NK-92 (cell line): Measurements from ENCODE around the gene RAB5IF.
"Not testable (repeated sequence)": the region's sequence is repeated elsewhere in the genome, so short reads cannot be mapped to it uniquely, and the experiment has no call there.

Source experiments
- DNase-seq: peaks from one replicate; lab custom pipeline; 2025; ENCODE audit not compliant: unreplicated experiment; lab: John Stamatoyannopoulos, UW

The RAB5IF gene

GRCh38 chr20:36628076-36628475 is 22.5 kb downstream of the RAB5IF start:
- DNase-seq: no peak

- no peak for DNase-seq
Observed at GRCh38 chr20:36629719-36630681, 24.4 kb downstream of the RAB5IF start.

- no peak for DNase-seq
Observed at GRCh38 chr20:36631646-36632045, 26.1 kb downstream of the RAB5IF start.

GRCh38 chr20:36632147-36632486 is 26.5 kb downstream of the RAB5IF start:
- no peak for DNase-seq

DNA sequence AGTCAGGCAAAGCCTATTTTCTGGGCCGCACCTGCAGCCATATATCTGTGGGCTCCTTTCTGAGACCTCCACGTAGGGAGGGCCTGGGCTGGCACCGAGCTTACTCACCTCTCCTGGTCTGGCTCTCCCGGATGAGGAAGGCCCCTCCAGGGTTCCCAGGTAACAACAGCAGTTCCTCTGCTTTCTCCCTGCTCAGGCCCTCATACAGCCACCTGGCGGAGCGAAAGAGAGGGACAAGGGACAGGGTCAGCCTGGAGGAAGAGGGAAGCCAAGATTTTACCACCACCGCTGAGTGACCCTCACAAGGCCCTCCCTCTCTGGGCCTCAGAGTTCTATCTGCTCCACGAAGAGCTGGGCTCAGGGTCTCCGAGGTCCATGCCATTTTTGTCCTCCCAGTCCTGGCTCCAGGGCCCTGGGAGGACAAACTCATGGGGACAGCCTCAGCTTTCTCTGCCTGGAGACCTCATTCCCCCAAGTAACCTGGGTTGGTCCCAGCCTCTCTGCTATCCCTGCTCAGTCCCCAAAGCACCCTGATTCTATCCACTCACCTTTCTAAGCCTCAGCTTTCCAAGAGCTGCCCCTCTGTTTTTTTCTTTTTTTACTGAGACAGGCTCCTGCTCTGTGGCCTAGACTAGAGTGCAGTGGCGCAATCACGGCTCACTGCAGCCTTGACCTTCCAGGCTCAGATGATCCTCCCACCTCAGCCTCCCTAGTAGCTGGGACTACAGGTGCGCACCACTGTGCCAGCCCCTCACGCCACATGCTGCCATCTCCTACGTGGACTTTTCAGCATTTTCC is 27.1 kb downstream of the RAB5IF start:
- DNase-seq: no peak

- no peak for DNase-seq
Observed at GRCh38 chr20:36633285-36633772, 27.8 kb downstream of the RAB5IF start.

DNA sequence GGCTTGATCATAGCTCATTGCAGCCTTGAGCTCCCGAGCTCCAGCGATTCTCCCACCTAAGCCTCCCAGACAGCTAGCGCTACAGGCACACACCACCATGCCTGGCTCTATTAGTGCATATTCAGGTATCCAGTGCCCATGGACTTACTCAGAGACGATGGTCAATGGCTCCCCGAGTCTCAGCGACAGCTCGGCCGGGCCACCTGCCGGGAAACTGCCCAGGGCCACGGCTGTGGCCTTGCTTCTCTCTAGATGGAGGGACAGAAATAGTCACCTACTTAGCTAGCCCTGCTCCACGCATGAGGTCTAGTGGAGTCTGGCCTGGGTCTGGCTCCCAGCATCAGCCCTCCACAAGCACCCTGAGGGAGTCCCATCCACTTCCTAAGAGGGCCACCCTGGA is 28.8 kb downstream of the RAB5IF start:
- DNase-seq: no peak

GRCh38 chr20:36638876-36639400 is 33.4 kb downstream of the RAB5IF start:
- DNase-seq: not testable (repeated sequence)

DNA sequence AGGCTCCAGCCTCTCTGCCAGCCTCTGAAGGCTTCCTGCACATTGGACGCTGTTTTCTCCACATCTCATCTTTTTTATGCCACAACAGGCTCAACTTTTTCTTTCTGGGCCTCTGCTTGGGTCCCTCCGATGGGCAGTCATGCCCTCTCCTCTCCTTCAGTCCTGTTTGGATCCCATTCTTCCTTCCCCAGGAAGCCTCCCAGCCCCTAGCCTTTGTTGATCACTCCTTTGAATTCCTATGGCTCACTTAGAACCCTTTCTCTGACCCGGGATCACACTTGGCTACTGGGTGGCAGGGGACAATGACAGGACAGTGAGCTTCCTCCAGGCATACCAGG is 35.9 kb downstream of the RAB5IF start:
- DNase-seq: no peak

DNA sequence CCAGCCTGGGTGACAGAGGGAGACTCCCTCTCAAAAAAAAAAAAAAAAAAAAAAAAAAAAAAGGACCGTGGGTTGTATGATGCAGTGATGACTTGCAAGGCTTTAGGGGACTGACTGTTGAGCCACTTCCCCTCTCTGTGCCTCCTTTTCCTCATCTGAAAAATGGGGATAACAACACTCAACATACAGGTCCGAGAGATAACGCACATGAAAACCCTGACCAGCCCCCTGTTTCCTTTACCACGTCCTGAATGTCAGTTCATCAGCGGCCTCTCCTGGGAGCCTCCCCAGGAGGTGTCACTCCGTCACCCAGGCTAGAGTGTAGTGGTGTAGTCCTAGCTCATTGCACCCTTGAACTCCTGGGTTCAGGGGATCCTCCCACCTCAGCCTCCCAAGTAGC is 36.6 kb downstream of the RAB5IF start:
- no peak for DNase-seq

DNA sequence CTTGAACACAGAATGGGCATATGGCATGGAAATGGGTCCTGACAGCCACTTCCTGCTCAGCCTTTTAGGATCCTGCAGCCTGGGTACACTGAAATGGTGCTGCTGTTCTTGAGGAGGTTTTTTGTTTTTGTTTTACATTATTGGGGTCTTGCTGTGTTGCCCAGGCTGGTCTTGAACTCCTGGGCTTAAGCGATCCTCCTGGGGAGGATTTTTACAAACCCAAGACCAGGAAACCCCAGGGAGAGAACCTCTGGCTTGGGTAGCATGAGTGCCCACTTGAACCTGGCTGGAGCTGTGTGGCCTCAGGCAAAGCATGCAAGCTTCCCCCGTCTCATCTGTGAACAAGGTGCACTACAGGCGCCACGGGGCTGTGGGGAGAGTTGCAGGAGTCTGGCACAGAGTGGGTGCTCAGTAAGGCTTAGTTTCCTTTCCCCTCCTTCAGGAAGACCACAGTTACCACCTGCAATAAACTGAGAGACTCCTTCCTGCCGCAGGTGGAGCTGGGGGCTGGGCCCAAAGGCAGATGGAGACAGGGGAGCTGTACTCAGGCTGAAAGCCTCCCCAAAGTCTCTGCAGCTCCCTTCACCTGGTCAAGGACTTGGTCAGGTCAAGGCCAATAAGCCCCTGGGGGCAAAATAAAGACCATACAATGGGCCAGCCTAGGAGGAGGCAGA is 38.6 kb downstream of the RAB5IF start:
- DNase-seq: no peak

DNA sequence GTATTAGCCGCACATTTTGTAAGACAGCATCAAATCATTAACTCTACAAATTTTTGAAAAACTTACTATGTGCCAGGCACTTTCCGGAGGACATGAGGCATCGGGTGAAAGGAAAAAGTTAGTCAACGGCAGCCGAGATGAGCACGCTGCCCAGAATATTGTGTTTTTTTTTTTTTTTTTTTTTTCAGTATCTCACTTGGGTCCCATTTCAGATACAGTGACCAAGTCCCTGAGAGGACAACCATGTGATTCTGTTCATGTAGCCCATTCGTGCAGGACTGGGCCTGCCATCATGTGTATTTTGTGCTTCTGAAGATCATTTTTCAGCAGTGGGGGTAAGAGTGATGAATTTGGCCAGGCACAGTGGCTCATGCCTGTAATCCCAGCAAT is 39.1 kb downstream of the RAB5IF start:
- DNase-seq: no peak

- no peak for DNase-seq
Observed at GRCh38 chr20:36645353-36645752, 39.8 kb downstream of the RAB5IF start.

GRCh38 chr20:36645998-36646397 is 40.4 kb downstream of the RAB5IF start, which contains the start of gene SLA2:
TSS of gene SLA2 (minus strand) at chr20:36646196. CDS start at chr20:36641335, 4,861 bp downstream.
- no peak for DNase-seq

DNA sequence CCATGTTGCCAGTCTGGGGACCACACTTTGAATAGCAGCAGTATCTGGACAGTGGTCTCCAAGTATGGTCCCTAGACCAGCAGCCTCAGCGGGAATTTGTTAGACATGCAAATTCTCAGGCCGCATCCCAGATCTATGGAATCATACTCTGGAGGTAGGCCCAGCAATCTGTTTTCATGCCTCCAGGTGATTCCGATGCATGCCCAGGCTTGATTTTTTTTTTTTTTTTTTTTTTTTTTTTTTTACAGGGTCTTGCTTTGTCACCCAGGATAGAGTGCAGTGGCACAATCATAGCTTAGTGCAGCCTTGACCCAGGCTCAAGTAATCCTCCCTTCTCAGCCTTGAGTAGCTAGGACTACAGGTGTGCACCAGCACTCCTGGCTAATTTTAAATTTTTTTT is 41.1 kb downstream of the RAB5IF start:
- no peak for DNase-seq

DNA sequence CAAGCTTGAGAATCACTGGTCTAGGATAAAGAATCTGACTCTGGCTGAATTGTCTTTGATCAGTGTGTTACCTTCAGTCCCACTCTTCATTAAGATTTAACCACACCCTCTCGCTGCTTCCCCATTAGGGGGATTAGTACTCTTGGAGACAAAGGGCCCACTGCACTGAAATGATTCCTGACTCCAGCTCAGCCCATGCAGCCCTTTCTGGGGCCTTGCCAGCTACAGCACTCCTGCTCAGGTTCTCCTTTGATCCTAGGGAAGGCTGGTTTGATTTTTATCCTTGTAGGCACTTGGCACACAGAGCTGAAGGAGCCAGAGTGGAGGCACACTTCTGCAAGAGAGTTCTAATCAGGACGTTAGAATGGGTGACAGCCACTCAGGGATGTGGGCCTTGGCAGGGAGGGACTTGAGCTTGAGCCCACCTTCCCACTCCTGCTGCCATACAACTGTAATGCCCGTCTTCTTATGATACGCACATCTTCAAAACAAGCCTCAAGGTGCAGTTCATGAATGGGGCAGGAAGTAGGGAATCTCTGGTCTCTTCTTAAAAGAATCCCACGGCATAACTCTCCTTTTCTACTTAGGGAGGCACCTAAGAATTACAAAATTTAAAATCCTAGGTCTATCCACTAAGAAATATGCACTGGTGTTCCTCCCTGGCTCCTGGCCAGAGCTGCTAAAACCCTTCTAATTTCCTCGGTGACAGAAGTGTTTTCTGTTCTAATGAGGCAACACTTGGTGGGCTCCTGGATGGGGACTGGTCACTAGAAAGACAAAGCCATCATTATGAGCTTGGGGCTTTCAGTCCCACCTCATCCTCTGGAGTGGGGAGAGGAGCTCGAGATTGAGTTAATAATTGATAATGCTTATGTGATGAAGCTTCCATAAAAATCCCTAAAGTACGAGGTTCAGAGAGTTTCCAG is 41.9 kb downstream of the RAB5IF start:
- DNase-seq: no peak

GRCh38 chr20:36653456-36653855 is 47.9 kb downstream of the RAB5IF start:
- DNase-seq: no peak

- no peak for DNase-seq
Observed at GRCh38 chr20:36654506-36654905, 48.9 kb downstream of the RAB5IF start.

GRCh38 chr20:36655004-36655403 is 49.4 kb downstream of the RAB5IF start:
- DNase-seq: no peak

- no peak for DNase-seq
Observed at GRCh38 chr20:36656733-36657132, 51.2 kb downstream of the RAB5IF start.
